Measurements from ENCODE around the gene FCGR3A.
"Not testable (repeated sequence)": the region's sequence is repeated elsewhere in the genome, so short reads cannot be mapped to it uniquely, and the experiment has no call there.

FCGR3A gene

GRCh38 chr1:161556990-161557389 lies 7.4 kb upstream of the FCGR3A start:
- DNase-seq (ENCODE audit: low read depth in 2 of 2), result not testable (repeated sequence)

GRCh38 chr1:161556143-161556542 lies 6.5 kb upstream of the FCGR3A start:
- not testable (repeated sequence) for DNase-seq (ENCODE audit: low read depth in 2 of 2)

GRCh38 chr1:161554815-161555417 lies 5.3 kb upstream of the FCGR3A start:
- not testable (repeated sequence) for DNase-seq (ENCODE audit: low read depth in 2 of 2)

GRCh38 chr1:161554340-161554739 lies 4.7 kb upstream of the FCGR3A start:
- not testable (repeated sequence) for DNase-seq (ENCODE audit: low read depth in 2 of 2)

- not testable (repeated sequence) for DNase-seq (ENCODE audit: low read depth in 2 of 2)
Measured at GRCh38 chr1:161553631-161554030, 4.0 kb upstream of the FCGR3A start.

- DNase-seq (ENCODE audit: low read depth in 2 of 2), result not testable (repeated sequence)
Measured at GRCh38 chr1:161550942-161551341, 1.3 kb upstream of the FCGR3A start.

- not testable (repeated sequence) for DNase-seq (ENCODE audit: low read depth in 2 of 2)
Measured at GRCh38 chr1:161548749-161549406, 740 bp downstream of the FCGR3A start.

GRCh38 chr1:161547995-161548741 lies 1.4 kb downstream of the FCGR3A start:
- not testable (repeated sequence) for DNase-seq (ENCODE audit: low read depth in 2 of 2)

GRCh38 chr1:161545005-161545731 lies 4.5 kb downstream of the FCGR3A start:
- DNase-seq (ENCODE audit: low read depth in 2 of 2), result not testable (repeated sequence)

- DNase-seq (ENCODE audit: low read depth in 2 of 2), result not testable (repeated sequence)
Measured at GRCh38 chr1:161543125-161543524, 6.5 kb downstream of the FCGR3A start.

- DNase-seq (ENCODE audit: low read depth in 2 of 2), result not testable (repeated sequence)
Measured at GRCh38 chr1:161542091-161542559, 7.5 kb downstream of the FCGR3A start.

- not testable (repeated sequence) for DNase-seq (ENCODE audit: low read depth in 2 of 2)
Measured at GRCh38 chr1:161540570-161540960, 9.1 kb downstream of the FCGR3A start.

GRCh38 chr1:161539731-161540569 lies 9.7 kb downstream of the FCGR3A start:
- peak; percentile 98 for DNase-seq (ENCODE audit: low read depth in 2 of 2)

- DNase-seq (ENCODE audit: low read depth in 2 of 2), result not testable (repeated sequence)
Measured at GRCh38 chr1:161538925-161539479, 10.6 kb downstream of the FCGR3A start.

- not testable (repeated sequence) for DNase-seq (ENCODE audit: low read depth in 2 of 2)
Measured at GRCh38 chr1:161537068-161537669, 12.4 kb downstream of the FCGR3A start.

- not testable (repeated sequence) for DNase-seq (ENCODE audit: low read depth in 2 of 2)
Measured at GRCh38 chr1:161532644-161533567, 16.7 kb downstream of the FCGR3A start.

- no peak for DNase-seq (ENCODE audit: low read depth in 2 of 2)
Measured at GRCh38 chr1:161531986-161532643, 17.5 kb downstream of the FCGR3A start.

Data from stimulated activated CD4-positive, alpha-beta T cell treated with anti-CD3 and anti-CD28 coated beads, Interleukin-1b, Interleukin-23, amount 100 ng/mL, for 4 hours (primary cell).